ENCODE results near the gene PRKCQ.

- no peak for TF ChIP-seq POLR2A (IDR thresholded peaks at IDR 0.05)
- TF ChIP-seq, protein P1, sequence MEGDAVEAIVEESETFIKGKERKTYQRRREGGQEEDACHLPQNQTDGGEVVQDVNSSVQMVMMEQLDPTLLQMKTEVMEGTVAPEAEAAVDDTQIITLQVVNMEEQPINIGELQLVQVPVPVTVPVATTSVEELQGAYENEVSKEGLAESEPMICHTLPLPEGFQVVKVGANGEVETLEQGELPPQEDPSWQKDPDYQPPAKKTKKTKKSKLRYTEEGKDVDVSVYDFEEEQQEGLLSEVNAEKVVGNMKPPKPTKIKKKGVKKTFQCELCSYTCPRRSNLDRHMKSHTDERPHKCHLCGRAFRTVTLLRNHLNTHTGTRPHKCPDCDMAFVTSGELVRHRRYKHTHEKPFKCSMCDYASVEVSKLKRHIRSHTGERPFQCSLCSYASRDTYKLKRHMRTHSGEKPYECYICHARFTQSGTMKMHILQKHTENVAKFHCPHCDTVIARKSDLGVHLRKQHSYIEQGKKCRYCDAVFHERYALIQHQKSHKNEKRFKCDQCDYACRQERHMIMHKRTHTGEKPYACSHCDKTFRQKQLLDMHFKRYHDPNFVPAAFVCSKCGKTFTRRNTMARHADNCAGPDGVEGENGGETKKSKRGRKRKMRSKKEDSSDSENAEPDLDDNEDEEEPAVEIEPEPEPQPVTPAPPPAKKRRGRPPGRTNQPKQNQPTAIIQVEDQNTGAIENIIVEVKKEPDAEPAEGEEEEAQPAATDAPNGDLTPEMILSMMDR (IDR thresholded peaks at IDR 0.05) = no peak
These were observed 35.9 kb upstream of the PRKCQ start for GRCh38 chr10:6615971-6616370.
